T-helper 2 cell treated with Interferon-gamma antibody and Interleukin-4, amounts not matched to agents 5 μg/mL and 100 μg/mL, for 36 hours (primary cell): ENCODE data around the gene ANKRD13A.

ENCODE experiments used
- DNase-seq: peaks from one replicate; pipeline ENCODE4 v3.0.0; 2021; ENCODE audit warnings: low spot score
- H3K27ac Mint-ChIP-seq: one replicate; pipeline ENCODE4 v1.8.0; 2021; ENCODE audit warnings: mild to moderate bottlenecking, mixed read lengths
- H3K27me3 Mint-ChIP-seq: one replicate; pipeline ENCODE4 v1.8.0; 2021; ENCODE audit warnings: low read depth, mixed read lengths
- H3K36me3 Mint-ChIP-seq: one replicate; pipeline ENCODE4 v1.8.0; 2021; ENCODE audit warnings: low read depth, mixed read lengths
- H3K4me1 Mint-ChIP-seq: one replicate; pipeline ENCODE4 v1.8.0; 2021; ENCODE audit warnings: low read depth, mixed read lengths
- H3K4me3 Mint-ChIP-seq: one replicate; pipeline ENCODE4 v1.8.0; 2022; ENCODE audit warnings: mild to moderate bottlenecking, moderate library complexity, mixed read lengths
- H3K9me3 Mint-ChIP-seq: one replicate; pipeline ENCODE4 v1.8.0; 2021; ENCODE audit warnings: mixed read lengths

Gene ANKRD13A

GRCh38 chr12:109998904-109999648, at the start of gene ANKRD13A:
ANKRD13A (plus strand) TSS chr12:109999430; CDS start chr12:109999689, 259 bp downstream.
- Mint-ChIP-seq H3K27ac (peak within 1 kb of the TSS; percentile 97), H3K36me3 (peaks cover 26% of the 10 kb centered on the region), H3K9me3 (no peaks in the 10 kb centered on the region), H3K4me3 (peak within 1 kb of the TSS; percentile 100), H3K4me1 (peaks cover 31% of the 10 kb centered on the region), H3K27me3 (no peaks in the 10 kb centered on the region)
- DNase-seq, result peak; percentile 84

DNA sequence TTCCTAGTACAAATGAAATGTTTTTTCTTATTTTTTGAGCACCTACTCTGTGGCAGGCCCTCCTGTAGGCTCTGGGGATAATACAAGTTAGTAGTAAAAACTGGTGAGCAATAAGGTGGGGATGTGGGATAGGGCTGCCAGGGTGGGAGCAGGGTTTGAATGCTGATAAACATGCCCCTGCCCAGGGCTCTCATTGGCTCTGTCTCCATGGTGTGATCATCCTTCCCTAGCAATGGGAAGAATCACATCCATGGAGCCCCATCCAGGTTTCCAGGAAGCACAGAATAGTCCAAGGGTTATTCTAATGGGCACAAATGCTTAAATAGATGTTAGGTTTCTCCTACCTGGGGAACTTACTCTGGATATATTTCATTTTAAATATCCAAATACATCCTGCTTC, 48.6 kb upstream of the ANKRD13A start:
- H3K36me3 Mint-ChIP-seq, result peaks cover 72% of the 10 kb centered on the region
- H3K27ac Mint-ChIP-seq, result no peak overlapping the region

DNA sequence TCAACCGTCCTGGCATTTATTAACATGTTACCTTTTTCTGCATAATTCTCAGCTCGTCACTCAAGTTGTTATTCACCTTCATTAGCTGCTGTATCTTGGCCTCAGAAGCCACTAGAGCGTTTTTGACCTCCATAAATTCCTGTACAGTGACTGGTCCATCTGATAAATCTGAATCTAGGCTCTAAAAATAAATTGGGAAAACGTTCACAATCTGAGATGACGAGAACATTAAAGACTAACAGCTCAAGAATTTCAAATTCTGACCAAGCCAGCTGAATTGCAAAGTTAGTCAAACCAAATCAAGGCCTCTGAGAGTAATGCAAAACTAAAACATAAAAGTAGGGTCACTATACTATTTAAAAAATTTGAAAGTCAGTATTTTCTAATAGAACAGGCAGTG, 48.1 kb upstream of the ANKRD13A start:
- peaks cover 74% of the 10 kb centered on the region for H3K36me3 Mint-ChIP-seq
- no peak overlapping the region for H3K27ac Mint-ChIP-seq
- H3K9me3 Mint-ChIP-seq, result no peaks in the 10 kb centered on the region
- H3K4me3 Mint-ChIP-seq, result no peak overlapping the region
- H3K27me3 Mint-ChIP-seq, result no peaks in the 10 kb centered on the region
- H3K4me1 Mint-ChIP-seq, result peaks cover 29% of the 10 kb centered on the region
- no peak for DNase-seq

More for the DNA sequence above, 48.6 kb upstream of the ANKRD13A start:
- no peaks in the 10 kb centered on the region for H3K27me3 Mint-ChIP-seq
- no peak for DNase-seq
- H3K4me3 Mint-ChIP-seq, result no peak overlapping the region
- peaks cover 29% of the 10 kb centered on the region for H3K4me1 Mint-ChIP-seq
- no peaks in the 10 kb centered on the region for H3K9me3 Mint-ChIP-seq

GRCh38 chr12:109951751-109952150, 47.5 kb upstream of the ANKRD13A start:
- DNase-seq, result no peak
- peaks cover 71% of the 10 kb centered on the region for H3K36me3 Mint-ChIP-seq
- peaks cover 23% of the 10 kb centered on the region for H3K4me1 Mint-ChIP-seq
- no peak overlapping the region for H3K4me3 Mint-ChIP-seq
- no peaks in the 10 kb centered on the region for H3K27me3 Mint-ChIP-seq
- no peak overlapping the region for H3K27ac Mint-ChIP-seq
- no peaks in the 10 kb centered on the region for H3K9me3 Mint-ChIP-seq

GRCh38 chr12:109952160-109952858, 46.9 kb upstream of the ANKRD13A start:
- H3K27ac Mint-ChIP-seq, result peak overlapping the region; percentile 11
- H3K36me3 Mint-ChIP-seq, result peaks cover 70% of the 10 kb centered on the region
- no peak overlapping the region for H3K4me3 Mint-ChIP-seq
- no peaks in the 10 kb centered on the region for H3K9me3 Mint-ChIP-seq
- peaks cover 17% of the 10 kb centered on the region for H3K4me1 Mint-ChIP-seq
- no peak for DNase-seq
- H3K27me3 Mint-ChIP-seq, result no peaks in the 10 kb centered on the region

GRCh38 chr12:109952873-109953272, 46.4 kb upstream of the ANKRD13A start:
- H3K9me3 Mint-ChIP-seq, result no peaks in the 10 kb centered on the region
- no peaks in the 10 kb centered on the region for H3K27me3 Mint-ChIP-seq
- no peak for DNase-seq
- H3K27ac Mint-ChIP-seq, result no peak overlapping the region
- peaks cover 12% of the 10 kb centered on the region for H3K4me1 Mint-ChIP-seq
- no peak overlapping the region for H3K4me3 Mint-ChIP-seq
- H3K36me3 Mint-ChIP-seq, result peaks cover 67% of the 10 kb centered on the region

DNA sequence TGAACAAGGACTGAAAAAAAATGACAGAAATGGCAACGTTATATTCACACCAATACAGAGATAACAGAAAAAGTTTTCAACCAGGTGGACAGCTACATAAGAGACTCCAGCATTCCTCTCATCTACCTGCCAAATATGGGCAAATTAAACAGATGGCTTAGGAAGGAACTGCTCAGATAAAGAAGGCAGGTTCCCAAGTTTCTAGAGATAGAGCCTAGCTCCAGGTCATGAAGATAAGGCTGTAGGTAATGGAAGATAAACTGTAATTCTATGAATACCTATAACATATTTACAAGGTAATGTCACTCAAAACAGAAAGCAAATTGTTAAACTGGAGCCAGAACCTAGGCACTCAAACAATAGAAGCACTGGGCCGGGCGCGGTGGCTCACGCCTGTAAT, 45.6 kb upstream of the ANKRD13A start:
- H3K36me3 Mint-ChIP-seq, result peaks cover 66% of the 10 kb centered on the region
- peaks cover 7% of the 10 kb centered on the region for H3K4me1 Mint-ChIP-seq
- no peaks in the 10 kb centered on the region for H3K9me3 Mint-ChIP-seq
- H3K27ac Mint-ChIP-seq, result no peak overlapping the region
- DNase-seq, result no peak
- H3K27me3 Mint-ChIP-seq, result no peaks in the 10 kb centered on the region
- no peak overlapping the region for H3K4me3 Mint-ChIP-seq

DNA sequence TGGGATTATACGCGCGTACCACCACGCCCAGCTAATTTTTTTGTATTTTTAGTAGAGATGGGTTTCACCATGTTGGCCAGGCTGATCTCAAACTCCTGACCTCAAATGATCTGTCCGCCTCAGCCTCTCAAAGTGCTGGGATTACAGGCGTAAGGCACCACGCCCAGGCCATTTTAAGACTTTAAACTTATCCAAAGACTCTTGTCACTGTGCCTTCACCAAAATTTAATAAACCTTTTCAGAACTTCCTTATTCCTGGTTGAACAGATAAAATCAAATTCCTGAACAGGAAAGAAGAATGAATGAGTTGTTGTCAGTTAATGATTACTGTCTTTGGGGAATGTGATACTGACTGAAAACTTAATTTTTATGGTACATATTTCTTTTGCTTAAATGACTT, 40.9 kb upstream of the ANKRD13A start:
- no peaks in the 10 kb centered on the region for H3K27me3 Mint-ChIP-seq
- no peak overlapping the region for H3K27ac Mint-ChIP-seq
- H3K4me1 Mint-ChIP-seq, result peaks cover 2% of the 10 kb centered on the region
- peaks cover 56% of the 10 kb centered on the region for H3K36me3 Mint-ChIP-seq
- no peaks in the 10 kb centered on the region for H3K9me3 Mint-ChIP-seq
- H3K4me3 Mint-ChIP-seq, result no peak overlapping the region
- no peak for DNase-seq

DNA sequence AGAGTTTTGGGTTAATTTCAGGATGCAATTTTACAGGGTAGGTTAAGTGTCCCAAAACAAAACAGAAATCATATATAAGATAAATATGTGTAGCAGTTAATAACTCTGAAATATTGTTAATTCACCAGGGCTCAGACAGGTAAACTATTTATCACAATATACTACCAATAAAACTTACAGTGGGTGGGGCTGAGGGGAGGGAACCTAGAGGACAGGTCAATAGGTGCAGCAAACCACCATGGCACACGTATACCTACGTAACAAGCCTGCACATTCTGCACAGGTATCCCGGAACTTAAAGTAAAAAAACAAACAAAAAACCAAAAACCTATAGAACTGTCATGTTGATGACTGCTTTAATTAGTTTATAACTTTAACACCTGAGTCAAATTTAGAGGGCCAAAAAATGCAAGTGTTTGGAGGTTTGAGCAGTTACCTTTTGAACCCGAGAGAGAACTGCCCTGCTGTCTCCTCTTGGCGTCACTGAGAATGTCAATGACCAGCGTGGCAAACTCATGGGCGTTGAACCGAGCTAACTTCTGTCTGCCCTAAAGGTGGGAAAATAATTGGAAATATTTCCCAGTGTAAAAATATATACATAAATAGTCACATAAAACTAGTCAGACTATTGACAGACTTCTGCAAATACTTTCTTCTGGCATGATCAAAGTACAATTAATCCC, 39.7 kb upstream of the ANKRD13A start:
- H3K27me3 Mint-ChIP-seq, result no peaks in the 10 kb centered on the region
- H3K4me1 Mint-ChIP-seq, result peaks cover 4% of the 10 kb centered on the region
- DNase-seq, result no peak
- no peak overlapping the region for H3K27ac Mint-ChIP-seq
- H3K9me3 Mint-ChIP-seq, result no peaks in the 10 kb centered on the region
- H3K4me3 Mint-ChIP-seq, result no peak overlapping the region
- peaks cover 56% of the 10 kb centered on the region for H3K36me3 Mint-ChIP-seq

GRCh38 chr12:109961201-109961600, 38.0 kb upstream of the ANKRD13A start:
- Mint-ChIP-seq H3K4me1 (peaks cover 6% of the 10 kb centered on the region), H3K4me3 (no peak overlapping the region), H3K27ac (no peak overlapping the region), H3K27me3 (no peaks in the 10 kb centered on the region), H3K36me3 (peaks cover 62% of the 10 kb centered on the region), H3K9me3 (no peaks in the 10 kb centered on the region)
- DNase-seq, result no peak

DNA sequence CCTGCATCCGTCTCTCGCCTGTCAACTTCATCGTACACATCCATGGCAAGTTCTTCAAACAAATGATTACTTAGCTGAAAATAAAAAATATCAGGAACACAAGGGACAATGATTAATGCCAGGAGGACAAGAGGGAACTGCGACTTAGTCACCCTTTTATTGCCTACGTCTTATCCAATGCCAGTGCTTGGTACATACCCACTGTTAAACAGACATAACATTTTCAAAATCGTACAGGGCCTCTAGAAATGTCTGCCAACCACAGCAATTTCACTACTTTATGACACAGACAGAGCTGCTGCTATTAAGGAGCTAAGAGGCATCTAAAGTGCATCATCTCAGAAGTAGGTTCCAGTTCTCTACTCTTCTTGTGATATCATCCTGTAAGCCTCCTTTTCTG, 37.6 kb upstream of the ANKRD13A start:
- Mint-ChIP-seq H3K27ac (peak overlapping the region; percentile 21), H3K36me3 (peaks cover 62% of the 10 kb centered on the region), H3K27me3 (no peaks in the 10 kb centered on the region), H3K4me1 (peaks cover 9% of the 10 kb centered on the region), H3K9me3 (no peaks in the 10 kb centered on the region), H3K4me3 (no peak overlapping the region)
- no peak for DNase-seq

- peaks cover 60% of the 10 kb centered on the region for H3K36me3 Mint-ChIP-seq
Measured at GRCh38 chr12:109962398-109962797, 36.8 kb upstream of the ANKRD13A start.

GRCh38 chr12:109963330-109963729, 35.9 kb upstream of the ANKRD13A start:
- no peaks in the 10 kb centered on the region for H3K9me3 Mint-ChIP-seq
- no peak overlapping the region for H3K4me3 Mint-ChIP-seq
- no peaks in the 10 kb centered on the region for H3K27me3 Mint-ChIP-seq
- H3K27ac Mint-ChIP-seq, result peak overlapping the region; percentile 3
- H3K36me3 Mint-ChIP-seq, result peaks cover 65% of the 10 kb centered on the region
- peaks cover 20% of the 10 kb centered on the region for H3K4me1 Mint-ChIP-seq
- DNase-seq, result no peak

More at GRCh38 chr12:109962398-109962797, 36.8 kb upstream of the ANKRD13A start:
- no peaks in the 10 kb centered on the region for H3K27me3 Mint-ChIP-seq
- H3K27ac Mint-ChIP-seq, result no peak overlapping the region
- no peak for DNase-seq
- peaks cover 12% of the 10 kb centered on the region for H3K4me1 Mint-ChIP-seq
- H3K4me3 Mint-ChIP-seq, result no peak overlapping the region
- H3K9me3 Mint-ChIP-seq, result no peaks in the 10 kb centered on the region
